HG03469 (cell line): ENCODE data around the gene PDLIM1.

Source experiments
- ATAC-seq: cut with Tn5 transposase; IDR thresholded peaks from one replicate; pipeline ENCODE4 v1.9.1; 2021; ENCODE audit warnings: mild to moderate bottlenecking, moderate library complexity, moderate number of reproducible peaks; ENCODE audit not compliant: unreplicated experiment

The PDLIM1 gene

DNA sequence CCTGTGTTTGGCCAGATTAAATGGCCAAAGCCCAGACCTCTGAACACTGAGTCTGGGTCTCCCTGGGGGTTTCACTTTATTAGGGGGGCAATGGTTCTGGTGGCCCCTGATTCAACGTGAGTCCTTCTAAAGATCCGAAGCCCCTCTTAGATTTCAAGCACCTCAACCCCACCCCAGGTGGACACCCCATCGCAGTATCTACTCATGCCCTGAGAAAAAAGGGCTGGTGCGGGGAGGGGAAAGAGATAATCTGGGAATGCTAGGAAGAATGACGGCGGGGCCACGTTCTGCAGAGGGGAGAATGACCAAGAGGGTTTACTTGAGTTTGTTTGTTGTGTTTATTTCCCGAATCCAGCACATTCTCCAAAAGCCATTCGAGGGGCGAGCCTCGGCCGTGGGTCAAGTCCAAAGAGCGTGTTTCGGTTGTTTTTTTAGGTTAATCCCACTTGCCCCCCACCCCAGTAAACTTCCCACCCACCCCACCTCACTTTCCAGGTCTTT lies 832 bp downstream of the PDLIM1 start:
- no peak for ATAC-seq

DNA sequence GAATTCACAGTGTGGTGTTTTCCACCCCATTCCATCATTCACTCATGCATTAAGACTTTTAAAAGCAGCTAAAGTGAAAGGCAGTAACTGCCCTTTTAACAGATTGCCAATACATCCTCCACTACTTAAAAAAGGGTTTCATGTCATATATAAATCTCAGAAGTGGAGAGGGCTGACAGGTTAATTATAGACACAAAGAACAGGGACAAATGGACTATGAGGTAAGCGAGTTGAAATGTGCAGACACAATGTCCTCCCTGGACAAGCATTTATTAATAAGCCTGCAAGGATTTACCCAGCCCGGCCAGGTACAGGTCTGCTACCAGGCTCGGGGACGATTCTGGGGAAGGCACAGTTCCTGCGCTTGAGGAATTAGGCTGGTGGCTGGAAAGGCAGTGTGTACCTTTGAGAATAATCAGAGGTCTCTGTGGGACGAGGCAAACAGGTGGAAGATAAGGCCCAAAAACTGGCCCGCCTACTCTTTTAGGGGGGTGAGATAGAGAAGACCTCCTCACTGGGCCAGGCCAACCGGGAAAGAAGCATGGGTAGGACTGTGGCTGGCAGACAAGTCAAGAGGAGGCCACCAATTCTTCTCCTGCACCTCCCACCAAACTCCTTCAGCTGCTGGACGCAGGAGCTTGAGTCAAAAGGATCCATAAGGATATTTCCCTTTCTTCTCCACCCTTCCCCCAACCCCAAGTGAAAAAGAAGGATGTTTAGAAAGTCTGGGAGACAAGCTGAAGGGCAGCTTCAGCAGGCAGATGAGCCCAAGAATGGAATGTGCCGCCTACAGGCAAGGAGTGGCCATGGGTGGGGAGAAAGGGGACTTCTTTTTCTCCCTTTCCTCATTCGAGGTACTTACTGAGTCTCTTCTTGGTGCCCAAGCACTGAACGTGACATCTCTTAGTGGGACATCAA lies 1.5 kb downstream of the PDLIM1 start:
- ATAC-seq: no peak

DNA sequence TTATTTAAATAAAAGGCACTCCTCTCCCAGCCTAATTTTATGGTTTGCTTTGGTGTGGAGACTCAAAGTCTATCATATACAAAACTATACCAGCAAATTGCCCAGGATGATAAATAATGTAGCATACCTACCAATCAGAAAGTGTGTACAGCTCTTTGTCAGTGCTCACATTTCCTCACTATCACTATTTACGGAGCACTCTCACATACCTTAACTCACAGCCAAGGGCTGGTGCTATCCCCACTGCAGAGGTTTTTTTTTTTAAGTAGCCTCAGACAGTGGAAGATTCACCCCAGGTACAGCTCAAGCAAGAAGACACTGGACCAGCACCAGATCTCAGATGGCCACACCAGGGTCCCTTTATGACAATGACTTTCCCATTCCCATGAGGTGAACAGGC lies 2.5 kb downstream of the PDLIM1 start:
- no peak for ATAC-seq

DNA sequence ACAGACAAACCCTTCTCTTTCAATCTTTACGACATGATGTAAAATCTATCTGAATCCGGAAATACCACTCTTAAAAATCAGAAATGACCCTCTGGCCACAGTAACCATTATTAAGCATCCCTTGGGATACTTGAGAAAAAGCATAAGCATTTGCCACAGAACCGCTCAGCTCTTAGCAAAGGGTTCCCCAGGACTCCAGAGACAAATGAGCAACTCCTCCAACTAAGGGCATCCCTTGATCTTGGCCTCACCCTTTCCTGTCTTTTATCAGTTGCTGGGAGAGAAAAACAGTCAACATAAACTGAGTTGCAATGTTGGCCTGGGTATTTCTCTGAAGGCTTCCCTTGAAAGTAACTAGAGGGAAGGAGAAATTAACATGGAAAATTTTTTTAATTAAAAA lies 3.5 kb downstream of the PDLIM1 start:
- ATAC-seq: no peak

DNA sequence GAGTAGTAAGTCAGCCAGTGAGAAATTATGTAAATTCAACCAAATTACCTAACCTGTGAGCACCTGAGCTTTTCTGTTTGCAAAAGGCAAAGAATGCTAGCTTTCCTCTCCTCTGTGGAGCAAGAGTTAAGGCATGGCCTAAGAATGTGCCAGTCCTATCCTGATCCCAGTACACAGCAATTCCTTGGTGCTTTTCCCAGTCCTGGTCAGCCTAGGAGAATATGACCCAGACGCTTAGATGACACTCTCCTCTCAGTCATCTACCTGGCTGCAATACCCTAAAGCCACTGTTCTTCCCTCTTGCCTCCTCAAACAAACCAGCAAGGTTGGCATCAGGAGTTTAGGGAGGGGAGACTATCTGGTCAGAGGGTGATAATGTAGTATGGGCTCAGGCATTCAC lies 4.1 kb downstream of the PDLIM1 start:
- no peak for ATAC-seq

DNA sequence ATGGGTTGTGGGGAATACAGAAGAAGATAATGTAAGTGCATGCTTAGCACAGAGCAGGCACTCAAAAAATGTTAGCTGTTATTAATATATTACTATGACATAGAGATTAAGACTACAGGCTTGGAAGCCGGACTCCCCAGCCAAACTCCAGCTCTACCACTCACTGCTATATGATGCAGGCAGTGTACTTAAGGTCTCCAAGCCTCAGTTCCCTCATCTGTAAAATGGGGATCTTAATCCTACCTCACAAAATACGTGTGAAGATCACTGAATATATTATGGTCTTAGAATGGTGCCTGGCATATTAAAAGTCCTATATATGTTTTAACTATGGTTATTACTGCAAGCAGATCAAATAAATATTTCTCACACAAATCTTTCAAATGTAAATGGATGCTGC lies 5.2 kb downstream of the PDLIM1 start:
- ATAC-seq: no peak

DNA sequence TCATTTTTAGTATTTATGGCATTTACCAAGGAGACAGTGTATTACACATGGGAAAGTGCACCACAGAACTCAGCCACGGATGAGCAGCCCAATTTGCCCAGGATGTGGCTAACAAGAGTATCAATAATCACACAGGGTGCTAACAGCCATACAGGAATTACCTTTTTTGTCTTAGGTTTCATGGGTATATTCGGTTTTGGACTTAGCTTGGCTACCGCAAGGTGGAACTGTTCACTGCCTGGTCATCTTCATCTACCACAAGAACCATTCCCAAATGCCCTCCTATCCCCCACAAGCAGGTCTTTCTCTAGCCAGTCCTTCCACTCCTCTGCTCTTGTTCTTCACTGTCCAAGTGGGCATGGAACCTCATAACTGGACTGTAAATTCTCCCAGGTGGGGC lies 6.0 kb downstream of the PDLIM1 start:
- ATAC-seq: no peak

DNA sequence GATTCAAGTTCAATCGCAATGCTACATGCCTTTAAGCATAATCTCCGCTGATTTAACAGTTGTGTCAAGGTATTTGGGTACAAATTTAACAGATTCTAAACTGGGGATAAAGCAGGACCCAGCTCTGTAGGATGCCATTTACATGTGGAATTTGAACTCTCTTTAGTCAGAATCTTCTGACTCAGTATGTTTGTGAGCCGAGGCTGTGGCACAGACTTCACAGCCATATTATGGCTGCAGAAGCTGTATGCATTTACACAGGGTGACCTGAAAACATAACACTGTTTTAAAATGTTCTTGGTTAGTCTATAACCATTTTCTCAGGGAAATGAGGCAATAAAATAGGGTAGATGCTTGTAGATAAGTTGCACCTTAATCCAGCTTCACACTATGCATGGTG lies 8.7 kb downstream of the PDLIM1 start:
- ATAC-seq: no peak

DNA sequence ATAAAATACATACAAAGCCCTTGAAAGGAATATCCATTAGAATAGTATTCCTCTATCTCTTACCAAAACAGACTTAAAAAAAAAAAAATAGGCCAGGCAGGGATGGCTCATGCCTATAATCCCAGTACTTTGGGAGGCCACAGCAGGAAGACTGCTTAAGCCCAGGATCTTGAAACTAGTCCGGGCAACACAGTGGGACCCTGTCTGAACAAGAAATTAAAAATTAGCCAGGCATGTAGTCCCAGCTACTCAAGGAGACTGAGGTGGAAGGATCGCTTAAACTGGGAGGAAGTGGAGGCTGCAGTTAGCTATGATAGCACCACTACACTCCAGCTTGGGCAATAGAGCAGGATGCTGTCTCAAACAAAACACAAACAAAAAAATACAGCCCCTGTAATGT lies 9.6 kb downstream of the PDLIM1 start:
- ATAC-seq: no peak

DNA sequence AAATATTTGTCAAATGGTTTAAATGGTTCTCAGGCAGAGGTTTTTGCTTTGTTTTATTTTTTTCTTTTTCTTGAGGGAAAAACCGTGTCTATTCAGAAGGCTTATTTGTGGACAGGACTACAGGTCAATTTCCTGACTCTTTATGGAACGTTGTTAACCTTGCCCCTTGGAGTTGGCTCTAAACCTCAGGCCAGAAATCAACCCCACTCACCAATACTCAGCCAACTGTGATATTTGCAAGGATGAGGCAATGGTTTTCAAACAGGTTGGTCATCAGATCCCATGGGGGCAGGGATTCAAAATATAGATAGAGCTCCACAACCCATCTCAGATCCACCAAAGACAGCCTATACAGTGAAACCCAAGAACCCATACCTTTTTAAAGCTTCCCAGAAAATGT lies 10.2 kb downstream of the PDLIM1 start:
- no peak for ATAC-seq

DNA sequence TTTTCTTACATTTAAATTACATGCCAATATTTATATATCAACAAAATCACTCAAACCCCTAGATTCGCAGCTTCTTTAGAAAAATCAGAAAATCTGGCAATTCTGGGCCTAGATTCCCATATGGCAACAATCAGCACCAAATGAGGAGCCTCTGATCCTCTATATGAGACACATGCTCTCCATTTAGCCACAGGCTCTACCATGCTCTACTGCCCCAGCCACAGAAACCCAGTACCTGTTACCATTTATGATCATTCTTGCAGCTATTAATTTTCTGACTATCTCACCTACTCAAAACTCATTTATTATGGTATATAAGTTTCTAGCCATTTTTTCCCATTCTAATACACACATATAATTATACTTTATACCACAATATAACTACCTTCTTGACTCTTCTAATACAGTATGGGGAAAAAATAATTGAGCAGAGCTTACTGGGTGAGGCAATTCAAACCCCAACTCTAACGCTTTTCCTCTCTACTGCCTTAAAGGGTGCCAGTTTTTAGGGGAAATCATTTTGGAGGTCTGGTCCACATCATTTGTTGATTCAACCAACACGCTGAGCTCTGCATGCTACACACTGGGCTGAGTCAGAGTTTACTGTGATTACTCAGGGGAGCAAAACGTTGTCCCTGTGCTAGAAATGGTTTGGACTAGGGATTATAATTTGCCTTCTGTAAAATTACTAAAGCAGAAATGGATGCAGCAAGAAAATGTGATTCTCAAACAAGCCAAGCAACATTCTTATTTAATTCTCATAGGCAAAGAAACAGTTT lies 11.6 kb downstream of the PDLIM1 start:
- ATAC-seq: no peak

DNA sequence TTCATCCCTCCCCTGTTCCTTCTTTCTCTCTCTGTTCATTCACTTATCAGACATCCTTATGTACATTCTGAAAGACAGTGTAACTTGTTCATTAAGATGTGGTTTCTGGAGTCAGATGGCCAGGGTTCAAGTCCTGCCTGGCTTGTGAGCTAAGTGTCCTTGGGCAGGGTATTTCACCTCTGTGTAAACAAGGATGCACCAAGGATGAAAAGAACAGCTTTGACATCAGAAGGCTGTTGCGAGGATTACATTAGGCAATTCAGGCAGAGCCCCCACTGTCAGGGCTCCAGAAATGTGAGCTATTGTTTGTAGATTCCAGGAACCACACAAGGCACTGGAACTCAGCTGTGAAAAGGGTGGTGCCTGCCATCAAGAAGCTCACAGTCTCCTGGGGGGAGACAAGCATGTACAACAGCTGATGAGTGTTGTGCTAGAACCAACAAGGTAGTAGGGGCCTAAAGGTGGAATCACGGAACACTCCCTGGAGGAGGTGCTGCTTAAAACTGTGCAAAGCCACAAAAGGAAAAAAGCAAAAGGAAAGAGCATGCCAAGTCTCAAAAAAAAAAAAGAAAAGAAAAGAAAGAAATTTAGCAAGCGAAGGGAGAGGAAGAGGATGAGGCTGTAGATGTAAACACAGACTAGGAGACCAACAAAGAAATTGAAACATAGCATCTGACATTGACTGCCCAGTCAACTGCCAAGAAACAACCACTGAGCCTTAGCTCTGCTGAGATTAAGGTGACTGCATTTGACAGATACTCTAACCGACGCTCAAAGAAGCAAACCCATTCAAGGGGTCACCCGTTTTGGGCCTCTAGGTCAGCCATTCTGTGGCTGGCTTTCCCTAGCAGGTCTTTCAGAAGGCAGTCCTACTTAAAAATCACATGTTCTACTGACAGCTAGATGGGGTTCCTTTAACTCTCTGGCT lies 12.5 kb downstream of the PDLIM1 start:
- no peak for ATAC-seq

DNA sequence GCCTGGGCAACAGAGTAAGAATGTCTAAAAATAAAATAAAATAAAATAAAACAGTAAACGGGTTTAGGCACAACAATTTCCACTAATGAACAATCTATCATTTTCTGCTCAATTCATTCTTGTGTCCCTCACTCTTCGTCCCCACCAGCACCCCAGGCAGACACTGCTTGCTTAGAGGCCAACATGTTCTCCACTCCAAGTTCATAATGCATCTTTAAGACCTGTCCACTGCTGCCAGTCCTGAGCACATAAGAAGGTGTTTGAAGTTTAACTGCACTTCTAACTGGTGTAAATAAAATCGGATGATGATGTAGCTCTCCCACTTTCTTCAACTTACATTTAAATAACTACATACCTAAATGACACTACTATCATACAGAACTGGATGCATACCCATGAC lies 13.2 kb downstream of the PDLIM1 start:
- ATAC-seq: no peak

DNA sequence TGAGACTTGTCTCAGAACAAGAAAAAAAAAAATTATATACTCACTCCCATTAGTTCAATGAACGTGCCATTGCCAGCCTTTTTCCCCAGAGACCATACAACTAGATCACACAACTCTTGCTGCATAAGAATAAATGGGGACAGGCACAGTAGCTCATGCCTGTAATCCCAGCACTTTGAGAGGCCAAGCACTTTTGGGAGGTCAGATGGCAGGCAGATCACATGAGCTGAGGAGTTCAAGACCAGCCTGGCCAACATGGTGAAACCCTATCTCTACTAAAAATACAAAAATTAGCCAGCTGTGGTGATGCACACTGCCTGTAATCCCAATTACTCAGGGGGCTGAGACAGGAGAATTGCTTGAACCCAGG lies 13.6 kb downstream of the PDLIM1 start:
- no peak for ATAC-seq

DNA sequence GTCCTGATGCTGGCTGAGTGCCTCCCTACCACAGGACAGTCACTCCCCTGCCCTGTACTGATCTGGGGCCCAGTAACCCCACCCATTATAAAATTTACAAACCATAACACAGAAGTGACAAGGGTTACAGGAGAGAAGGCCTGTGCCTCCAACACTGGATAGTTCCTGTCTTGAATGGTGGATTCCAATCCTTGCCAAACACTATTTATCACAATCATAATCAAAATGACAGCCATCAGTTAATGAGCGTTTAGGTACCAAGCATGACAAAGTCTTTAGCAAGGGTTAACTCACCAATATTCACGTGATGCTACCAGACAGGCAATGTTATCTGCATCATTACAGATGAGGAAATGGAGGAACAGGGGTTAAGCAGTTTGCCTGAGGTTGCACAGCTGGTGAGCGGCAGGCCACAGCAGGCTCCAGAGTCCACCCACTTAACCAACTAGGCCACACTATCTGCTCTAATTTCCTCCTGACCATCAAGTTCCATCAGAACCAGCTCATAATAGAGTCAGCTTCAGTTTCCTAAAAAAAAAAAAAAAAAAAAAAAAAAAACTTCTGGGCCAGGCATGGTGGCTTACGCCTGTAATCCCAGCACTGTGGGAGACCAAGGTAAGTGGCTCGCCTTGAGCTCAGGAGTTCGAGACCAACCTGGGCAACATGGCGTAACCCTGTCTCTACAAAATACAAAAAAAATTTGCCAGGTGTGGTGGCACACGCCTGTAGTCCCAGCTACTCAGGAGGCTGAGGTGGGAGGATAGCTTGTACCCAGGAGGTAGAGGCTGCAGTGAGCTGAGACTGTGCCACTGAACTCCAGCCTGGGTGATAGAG lies 14.2 kb downstream of the PDLIM1 start:
- ATAC-seq: no peak

DNA sequence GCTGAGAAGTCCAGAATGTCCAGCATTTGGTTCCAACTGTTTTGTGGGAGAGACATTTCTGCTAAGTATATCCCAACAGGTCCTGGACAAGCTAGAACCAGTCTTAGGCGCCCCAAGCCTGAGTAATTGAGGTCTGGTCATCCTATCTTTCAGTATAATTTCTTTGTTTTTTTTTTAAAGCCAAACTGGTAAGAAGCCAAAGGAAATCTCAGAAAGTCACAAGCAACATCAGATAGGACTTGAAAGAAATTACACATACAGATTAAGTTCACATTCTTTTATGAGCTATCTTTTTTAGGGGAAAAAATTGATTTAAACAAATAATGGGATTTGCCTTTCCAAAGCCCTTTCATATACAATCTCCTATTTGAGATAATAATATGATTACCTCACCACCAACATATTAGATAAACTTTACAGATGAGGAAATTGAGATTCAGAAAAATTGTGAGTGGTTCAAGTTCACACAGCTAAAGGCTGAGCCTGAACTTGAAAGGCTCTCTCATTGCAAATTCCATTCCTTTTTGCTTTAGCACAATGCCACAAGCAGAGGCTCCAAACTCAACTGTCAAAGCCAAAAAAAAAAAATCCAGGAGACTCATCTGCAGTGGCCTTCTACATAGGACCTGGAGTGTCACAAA lies 15.0 kb downstream of the PDLIM1 start:
- no peak for ATAC-seq

DNA sequence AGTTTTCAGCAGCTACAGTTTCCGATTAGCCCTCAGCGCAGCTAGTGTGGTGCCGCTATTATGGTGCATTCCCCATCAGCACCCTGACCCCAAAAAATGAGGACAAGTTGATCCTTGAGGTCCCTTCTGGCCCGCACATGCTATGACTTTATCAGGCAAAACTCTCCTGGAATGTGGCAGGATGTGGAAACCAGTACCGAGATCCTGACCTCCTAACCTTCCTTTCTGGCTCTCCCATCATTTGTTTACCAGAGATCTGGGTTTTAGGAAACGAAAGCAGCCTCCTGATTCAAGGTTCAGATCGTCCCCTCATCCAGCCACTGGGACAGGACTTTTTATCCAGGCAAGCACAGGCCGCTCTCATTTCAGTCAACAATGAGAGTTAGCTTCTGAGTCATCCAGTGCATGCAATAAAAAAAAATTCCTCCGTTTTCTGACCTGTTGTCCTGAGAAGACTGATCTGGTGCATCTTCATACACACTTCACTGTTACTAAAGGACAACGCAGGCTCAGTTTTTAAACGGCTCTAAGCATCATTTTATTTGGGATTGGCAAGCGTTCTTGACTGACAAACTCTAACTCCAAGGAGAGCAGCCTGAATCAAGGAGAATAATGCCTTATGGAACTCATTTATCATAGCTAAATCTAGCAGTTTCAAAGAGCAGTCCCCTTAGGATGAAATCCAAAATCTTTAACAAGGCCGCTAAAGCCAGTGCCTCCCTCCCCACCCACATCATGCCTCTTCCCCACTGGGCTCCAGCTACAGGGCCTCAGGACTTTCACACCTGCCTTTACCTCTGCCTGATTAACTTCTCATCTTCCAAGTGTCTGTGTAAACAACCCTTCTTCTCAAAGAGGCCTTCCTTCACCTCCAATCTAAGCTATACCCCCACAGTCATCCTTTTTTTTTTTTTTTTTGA lies 17.1 kb downstream of the PDLIM1 start:
- ATAC-seq: no peak

DNA sequence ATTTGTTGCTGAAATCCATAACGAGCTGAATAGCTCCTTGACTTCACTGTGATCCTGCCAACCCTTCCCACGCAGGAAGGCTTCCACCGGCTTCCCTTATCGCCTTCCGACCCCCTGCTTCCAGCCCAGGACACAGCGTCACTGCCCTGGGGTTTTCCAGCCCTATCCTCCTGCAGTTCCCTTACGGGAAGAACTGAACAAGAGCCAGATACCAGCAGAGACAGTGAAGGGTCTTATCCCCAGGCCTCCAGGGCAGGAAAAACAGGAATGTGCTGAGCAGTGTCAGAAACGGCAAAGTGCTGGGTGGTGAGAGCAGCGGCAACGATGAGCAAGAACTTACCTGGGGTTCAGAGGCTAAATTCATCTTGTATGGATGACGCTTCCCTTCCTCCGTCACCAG lies 22.4 kb downstream of the PDLIM1 start:
- ATAC-seq: no peak

DNA sequence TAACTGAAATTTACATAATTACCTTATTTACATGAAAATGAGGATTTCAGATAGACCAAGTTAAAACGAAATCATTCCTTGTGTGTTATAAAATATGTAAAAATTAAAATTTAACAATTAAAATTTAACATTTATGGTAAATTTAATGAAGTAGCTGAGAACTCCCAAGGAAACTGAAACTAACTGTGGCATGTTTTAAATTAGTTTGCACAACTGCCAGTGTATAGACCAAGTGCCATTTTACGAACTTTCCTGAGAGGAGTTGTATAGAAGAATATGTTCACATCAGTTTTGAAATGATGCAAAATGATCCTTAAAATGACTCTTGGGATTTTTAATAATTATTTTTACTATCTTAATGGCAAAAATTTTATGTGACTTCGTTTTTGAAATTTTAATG lies 23.6 kb downstream of the PDLIM1 start:
- ATAC-seq: no peak
